ENCODE measurements around the gene CYBB.

- TF ChIP-seq CTCF (IDR thresholded peaks at IDR 0.05) (no peak), POLR2A (IDR thresholded peaks at IDR 0.05) (no peak), EP300 (IDR thresholded peaks at IDR 0.05) (no peak)
These were observed 83.0 kb downstream of the CYBB start for GRCh38 chrX:37862851-37863250.

Data from ovary (tissue), 3 donors.